Endothelial cell of umbilical vein (primary cell): ENCODE data around the gene RANBP17.

ENCODE experiments used
- CTCF ChIP-seq, 2 donors: IDR thresholded peaks; 1 replicate in 1 of 2; 2 replicates in 1 of 2; pipeline ENCODE4 v1.5.1; 2011; ENCODE audit warnings: low read length in 2 of 2, mild to moderate bottlenecking in 2 of 2, moderate library complexity in 2 of 2, control low read depth in 1 of 2, inconsistent platforms in 1 of 2, low read depth in 1 of 2; ENCODE audit not compliant: insufficient read depth in 1 of 2; ENCODE audit errors: extremely low read depth in 1 of 2
- EZH2 ChIP-seq: IDR thresholded peaks from 2 replicates; pipeline ENCODE4 v1.6.1; 2012; ENCODE audit warnings: borderline replicate concordance, low read depth, mild to moderate bottlenecking, moderate library complexity, low read length, inconsistent platforms; ENCODE audit not compliant: severe bottlenecking
- MAX ChIP-seq: IDR thresholded peaks from 2 replicates; pipeline ENCODE4 v1.6.1; 2011; ENCODE audit not compliant: insufficient read depth, insufficient read length
- POLR2A ChIP-seq: IDR thresholded peaks from 2 replicates; pipeline ENCODE4 v1.6.1; 2012; ENCODE audit warnings: low read depth, mild to moderate bottlenecking, control low read depth, low read length
- POLR2AphosphoS5 ChIP-seq: IDR thresholded peaks from 2 replicates; pipeline ENCODE4 v1.6.1; 2012; ENCODE audit warnings: low read depth, mild to moderate bottlenecking, control low read depth, low read length, moderate library complexity; ENCODE audit not compliant: insufficient read depth

GRCh38 chr5:170960567-170960966, 98.7 kb downstream of the RANBP17 start:
- TF ChIP-seq MAX (no peak), POLR2A (no peak), CTCF (IDR thresholded peaks at IDR 0.05; ENCODE audit: extremely low read depth in 1 of 2, insufficient read depth in 1 of 2, low read depth in 1 of 2, low read length in 2 of 2) (no peak), POLR2AphosphoS5 (no peak), EZH2 (no peak)
